ENCODE measurements around the gene CEP89.
"Not testable (repeated sequence)": the region's sequence is repeated elsewhere in the genome, so short reads cannot be mapped to it uniquely, and the experiment has no call there.

The CEP89 gene

DNA sequence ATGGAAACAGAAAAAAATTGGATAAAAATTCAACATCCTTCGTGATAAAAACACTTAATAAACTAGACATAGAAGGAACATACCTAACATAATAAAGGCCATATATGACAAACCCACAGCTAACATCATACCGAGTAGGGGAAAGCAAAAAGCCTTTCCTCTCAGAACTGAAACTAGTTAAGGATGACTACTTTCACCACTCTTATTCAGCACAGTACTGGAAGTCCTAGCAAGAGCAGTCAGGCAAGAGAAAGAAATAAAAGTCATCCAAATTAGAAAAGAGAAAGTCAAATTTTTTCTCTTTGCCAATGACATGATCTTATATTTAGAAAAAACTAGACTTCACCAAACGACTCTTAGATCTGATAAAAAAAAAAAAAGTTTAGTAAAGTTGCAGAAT lies 76.4 kb downstream of the CEP89 start:
- DNase-seq (ENCODE audit: low read depth, low spot score): no peak

DNA sequence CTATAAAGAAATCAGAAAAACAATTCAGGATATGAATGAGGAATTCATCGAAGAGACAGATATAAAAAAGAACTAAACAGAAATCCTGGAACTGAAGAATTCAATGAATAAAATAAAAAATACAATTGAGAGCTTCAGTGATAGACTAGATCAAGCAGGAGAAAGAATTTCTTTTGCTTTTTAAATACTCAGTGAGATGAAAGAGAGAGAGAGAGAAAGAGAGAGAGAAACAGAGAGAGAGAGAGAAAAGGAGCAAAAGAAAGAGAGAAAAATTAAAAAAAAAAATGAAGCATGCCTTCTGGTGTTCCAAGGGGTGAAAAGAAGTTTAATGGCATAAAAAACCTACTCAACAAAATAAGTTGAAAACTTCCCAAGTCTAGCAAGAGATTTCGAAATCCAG lies 80.1 kb downstream of the CEP89 start:
- DNase-seq (ENCODE audit: low read depth, low spot score): no peak

DNA sequence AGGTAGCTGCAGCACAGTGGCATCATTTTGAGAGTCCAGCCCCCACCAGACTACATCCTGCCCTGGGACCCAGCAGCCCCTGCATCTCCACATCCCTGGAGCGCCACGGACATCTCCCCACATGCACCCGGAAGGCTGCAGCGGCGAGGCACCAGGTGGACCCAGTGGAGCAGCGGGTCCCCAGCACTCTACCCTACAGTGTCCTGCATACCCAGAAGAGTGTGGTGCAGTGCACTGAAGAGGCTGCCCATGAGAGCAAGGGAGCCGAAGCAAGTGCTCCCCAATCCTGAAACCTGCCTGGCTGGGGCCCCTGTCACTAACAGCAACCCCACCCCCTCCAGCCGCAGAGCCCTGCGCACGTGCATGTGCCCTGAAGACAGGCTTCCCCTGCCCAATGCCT lies 80.9 kb downstream of the CEP89 start:
- DNase-seq (ENCODE audit: low read depth, low spot score): no peak

DNA sequence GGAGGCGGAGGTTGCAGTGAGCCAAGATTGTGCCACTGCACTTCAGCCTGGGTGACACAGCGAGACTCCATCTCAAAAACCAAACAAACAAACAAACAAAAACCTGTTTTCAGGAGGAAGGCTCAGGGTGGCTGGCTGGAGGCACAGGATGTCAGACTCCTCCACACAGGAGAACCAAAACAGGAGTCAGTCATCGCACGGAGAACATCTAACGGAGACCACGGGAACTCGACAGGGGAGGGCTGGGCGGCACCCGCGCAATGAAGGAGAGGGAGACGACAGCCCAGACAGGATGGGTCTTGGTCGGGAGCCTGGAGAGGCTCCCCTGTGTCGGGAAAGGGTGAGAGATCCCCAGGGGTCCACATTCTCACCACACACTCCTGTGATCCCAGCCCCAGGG lies 81.4 kb downstream of the CEP89 start:
- no peak for DNase-seq (ENCODE audit: low read depth, low spot score)

DNA sequence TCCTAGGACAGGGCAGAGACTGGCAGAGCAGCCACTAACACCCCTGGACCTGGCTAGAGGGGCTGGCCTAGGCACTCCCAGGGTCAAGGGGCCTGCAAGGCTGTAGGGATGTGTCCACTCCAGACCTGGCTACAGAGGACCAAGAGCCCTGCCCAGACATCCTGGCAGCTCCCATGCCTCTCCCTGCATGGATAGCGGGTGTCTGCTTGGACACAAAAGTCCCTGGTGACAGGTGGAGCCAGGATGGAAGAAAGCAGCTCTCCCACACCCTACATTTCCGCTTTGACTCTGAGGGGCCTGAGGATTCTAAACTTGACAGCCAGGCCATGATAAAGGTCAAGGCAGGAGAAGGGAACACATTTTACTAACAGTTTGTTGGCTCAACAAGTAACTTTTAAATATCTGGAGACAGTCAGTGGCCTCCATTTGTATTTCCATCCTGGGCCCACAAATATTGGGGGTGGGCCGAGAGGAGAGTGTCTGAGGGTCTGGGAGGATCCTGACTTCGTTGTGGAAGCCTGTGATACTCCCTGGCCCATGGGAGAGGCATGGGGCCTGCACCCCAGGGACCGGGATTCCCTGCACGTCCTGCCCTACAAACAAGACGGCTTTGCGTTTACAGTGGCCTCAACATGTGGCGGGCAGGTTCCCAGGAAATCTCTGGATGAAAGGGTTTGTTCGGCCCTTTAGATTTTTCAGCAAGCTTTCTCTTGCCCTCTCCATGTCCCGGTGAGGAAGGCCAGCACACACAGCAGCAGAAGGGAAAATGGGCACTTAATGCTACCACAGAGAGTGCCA lies 82.4 kb downstream of the CEP89 start:
- no peak for DNase-seq (ENCODE audit: low read depth, low spot score)

DNA sequence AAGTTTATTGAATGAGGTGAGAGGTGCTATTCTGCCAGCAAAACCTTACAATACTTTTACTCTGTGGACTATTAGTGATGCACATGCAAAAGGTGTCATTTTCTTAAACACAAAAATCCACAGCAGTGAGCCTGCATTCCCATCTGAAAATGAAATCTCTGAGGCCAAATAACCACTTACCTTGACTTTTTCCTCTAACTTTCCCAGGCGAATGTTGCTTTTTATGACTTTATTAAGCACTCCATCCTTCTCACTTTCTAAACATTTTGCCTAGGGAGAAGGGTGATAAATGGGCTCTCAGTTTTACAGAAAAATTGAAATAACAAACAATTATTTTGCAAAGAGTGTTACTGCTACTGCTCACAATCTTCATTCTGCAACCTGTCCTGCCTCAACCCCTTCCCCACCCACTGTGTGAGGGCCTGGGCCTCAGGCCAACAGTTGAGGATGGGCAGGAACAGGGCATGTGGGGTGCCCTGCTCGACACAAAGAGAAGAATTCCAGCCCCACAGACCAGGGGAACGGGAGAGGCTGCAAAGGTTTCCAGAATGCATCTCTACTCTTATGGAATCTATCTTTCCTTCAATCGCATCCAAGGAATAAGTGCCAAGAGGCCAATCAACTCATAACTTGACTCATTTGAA lies 84.1 kb downstream of the CEP89 start:
- no peak for DNase-seq (ENCODE audit: low read depth, low spot score)

DNA sequence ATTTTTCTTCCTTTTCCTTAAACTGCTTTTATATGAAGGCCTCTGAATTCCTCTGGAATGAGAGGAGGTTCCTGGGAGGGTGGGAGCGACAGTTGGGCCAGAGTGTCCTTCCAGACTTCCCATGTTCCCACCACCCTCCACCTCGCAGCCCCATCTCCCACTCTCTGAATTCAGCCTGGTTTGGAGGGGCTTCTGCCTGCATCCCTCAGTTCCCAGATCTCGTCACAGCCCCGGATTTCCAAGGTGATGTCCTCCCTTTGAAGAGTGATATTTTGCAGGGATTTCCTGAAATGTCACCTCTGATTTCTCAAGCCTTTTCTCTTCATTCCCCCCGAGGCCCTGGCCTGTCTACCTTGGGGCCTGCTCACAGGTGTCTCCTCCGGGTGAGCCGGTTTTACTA lies 85.5 kb downstream of the CEP89 start:
- no peak for DNase-seq (ENCODE audit: low read depth, low spot score)

DNA sequence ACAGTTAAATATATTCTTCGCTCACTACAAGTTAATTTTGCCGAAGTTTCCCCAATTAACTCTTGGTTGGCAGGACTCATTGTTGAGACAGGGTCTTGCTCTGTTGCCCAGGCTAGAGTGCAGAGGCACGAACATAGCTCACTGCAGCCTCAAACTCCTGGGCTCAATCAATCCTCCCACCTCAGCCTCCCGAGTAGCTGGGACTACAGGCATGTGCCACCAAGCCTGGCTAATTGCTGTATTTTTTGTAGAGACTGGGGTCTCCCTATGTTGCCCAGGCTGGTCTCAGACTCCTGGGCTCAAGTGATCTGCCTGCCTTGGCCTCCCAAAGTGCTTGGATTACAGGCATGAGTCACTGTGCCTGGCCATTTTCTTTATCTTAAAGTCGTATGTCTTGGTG lies 86.5 kb downstream of the CEP89 start:
- not testable (repeated sequence) for DNase-seq (ENCODE audit: low read depth, low spot score)

DNA sequence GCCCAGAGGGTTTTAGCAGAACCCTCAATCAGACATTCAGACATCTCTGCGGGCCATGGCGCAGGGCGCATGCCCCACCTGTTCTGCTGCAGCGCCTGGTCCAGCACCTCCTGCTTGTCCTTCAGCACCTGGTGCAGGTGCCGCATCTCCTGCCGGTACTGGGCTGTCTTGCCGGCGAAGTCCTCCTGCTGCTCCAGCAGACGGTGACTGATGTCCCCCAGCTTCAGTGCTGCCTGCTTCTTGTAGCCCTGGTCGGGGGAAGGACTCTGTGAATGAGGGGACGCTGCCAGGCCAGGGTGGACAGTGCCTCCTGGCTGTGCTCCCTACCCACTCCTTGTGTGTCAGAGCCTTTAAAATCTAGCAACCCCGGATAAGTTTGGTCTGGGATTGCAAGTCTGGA lies 90.0 kb downstream of the CEP89 start:
- DNase-seq (ENCODE audit: low read depth, low spot score): no peak

DNA sequence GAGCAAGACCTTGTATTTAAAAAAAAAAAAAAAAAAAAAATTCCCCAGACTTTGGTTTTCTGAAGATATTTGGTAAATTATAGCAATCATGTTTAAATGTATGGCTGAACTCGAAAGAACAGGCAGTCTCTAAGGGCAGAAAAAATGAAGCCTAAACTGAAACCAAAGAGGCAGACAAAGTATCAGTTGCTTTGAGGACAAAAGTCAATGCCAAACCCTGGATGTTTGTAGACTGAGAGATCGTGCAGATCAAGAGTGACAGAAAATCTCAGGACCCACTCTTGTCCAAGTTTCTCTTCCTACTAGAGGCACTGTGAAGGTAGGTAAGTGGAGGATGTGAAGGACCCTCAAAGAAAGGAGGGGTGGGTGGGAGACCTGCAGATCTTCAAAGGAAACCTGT lies 91.1 kb downstream of the CEP89 start:
- no peak for DNase-seq (ENCODE audit: low read depth, low spot score)

DNA sequence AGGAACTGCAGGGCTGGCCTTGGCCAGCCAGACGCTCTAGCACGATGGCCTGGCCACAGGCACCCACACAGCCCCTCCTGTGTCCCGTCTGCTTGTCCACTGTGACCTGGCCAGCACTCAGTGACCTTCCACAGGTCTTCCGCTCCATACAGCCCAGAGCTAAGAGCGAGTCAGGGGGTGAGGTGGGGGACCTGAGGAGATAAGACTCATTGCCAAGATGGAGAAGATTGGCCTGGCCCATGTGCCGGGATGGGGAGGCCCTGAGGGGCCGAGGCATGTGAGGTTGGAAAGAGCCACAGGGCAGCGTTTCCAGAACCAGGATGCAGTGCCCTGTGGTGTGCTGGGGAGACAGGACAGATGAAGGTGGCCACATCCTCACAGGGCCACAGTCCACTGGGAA lies 92.0 kb downstream of the CEP89 start:
- no peak for DNase-seq (ENCODE audit: low read depth, low spot score)

DNA sequence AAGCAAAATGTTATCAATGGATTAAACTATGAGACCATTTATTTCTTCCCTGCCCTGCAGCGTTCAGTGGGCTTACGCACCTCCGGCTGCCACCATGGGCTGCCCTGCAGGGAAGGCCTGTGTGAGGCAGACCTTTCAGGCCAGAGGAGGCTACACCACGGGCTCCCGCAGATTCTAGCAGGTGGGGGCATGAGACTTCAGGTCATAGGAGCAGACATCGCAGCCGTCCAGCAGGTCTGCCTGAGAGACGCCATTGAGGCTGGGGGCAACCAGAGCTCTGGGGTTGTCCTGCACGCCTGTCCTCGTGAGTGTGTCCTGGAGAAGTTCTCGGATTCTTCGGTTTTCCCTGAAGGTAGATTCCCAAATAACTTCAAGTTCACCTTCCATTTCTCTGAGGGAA lies 92.8 kb downstream of the CEP89 start:
- DNase-seq (ENCODE audit: low read depth, low spot score): no peak

DNA sequence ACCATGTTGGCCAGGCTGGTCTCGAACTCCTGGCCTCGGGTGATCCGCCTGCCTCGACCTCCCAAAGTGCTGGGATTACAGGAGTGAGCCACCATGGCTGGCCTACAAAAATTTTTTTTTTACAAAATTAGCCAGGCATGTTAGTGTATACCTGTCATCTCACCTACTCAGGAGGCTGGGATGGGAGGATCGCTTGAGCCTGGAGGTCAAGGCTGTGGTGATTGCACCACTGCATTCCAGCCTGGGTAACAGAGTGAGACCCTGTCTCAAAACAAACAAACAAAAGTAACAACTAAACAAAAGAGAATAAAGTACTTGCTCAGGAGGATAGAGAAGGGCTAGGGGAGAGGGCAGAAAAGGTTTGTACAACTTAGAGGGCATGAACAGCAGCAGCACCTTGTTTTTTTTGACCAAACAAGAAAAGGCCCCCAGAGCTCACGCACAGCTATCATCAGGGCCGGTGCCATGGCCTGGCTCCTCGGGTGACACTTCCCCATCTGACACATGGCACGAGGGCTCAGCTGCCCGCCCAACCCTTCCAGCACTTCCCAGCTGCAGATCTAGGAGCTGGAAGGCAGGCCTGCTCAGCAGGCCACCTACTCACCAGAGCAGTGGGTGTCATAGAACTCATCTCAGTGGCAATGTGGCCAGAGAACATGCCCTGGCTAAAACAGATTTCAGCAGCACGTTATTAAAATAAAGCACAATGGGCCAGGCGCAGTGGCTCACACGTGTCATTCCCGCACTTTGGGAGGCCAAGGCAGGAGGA lies 93.6 kb downstream of the CEP89 start:
- no peak for DNase-seq (ENCODE audit: low read depth, low spot score)

DNA sequence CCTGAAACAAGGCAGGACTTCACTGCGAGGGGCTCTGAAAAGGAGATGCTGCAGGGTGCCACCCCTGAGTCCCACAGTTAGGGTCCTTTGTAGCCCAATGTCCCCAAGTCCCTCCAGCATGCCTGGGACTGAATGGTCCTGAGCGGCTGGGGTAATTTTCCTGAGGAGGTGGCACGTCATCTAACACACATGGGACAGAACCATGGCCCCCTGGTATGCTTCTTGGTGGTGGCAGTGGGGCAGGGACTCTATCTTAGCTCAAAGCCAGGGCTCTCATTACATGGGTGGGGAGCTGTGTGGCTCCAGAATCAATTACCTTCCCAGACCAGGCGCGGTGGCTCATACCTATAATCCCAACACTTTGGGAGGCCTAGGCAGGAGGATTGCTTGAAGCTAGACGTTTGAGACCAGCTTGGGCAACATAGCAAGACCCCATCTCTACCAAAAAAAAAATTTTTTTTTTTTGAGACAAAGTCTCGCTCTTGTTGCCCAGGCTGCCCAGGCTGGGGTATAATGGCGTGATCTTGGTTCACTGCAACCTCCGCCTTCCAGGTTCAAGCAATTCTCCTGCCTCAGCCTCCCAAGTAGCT lies 94.3 kb downstream of the CEP89 start:
- DNase-seq (ENCODE audit: low read depth, low spot score): no peak

DNA sequence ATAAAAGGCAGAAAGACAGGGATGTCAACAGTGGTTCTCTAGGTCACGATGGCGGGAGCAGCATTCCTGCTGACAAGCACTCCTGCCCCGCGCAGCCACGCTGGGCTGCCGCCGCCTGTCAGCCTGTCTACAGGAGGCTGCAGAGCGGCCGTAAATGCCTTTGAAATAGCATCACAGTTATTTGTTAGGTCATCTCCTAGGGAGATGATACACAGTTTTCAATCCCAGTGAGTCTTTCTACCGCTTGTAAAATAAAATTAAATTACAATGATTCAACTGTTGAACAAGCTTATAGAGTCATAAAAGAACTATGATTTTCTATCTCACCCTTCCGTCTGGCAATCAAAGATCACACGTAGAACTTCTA lies 94.9 kb downstream of the CEP89 start:
- no peak for DNase-seq (ENCODE audit: low read depth, low spot score)

DNA sequence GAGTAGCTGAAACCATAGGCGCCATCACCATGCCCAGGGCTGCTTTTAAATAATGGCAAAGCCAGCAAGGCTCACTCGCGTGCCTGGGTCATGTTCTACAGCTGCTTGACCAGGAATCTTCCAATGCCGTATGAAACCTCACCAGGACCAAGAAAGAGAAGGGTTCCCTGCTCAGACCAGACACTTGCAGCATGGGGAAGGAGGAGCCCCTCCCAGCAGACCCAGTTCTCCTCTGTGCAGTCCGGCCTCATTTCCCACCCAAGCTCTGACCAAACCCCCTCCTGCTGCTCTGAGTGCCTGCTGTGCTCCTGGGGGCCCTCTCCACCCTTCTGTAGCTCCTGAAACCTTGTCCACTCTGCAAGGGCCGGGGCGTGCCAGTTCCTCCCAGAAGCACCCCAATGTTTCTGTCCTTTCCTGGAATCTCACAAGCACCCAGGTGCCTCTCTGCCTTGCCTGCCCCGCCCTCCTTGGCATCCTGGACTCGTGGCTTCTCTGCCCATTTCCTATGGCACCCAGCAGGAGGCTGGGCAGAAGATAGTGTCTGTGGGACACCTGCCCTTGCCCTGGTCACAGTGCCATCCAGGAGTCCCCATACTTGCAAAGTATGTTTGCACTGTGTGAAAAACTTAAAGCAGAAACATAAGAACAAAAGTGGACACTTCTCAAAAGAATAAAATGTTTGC lies 95.4 kb downstream of the CEP89 start:
- no peak for DNase-seq (ENCODE audit: low read depth, low spot score)

DNA sequence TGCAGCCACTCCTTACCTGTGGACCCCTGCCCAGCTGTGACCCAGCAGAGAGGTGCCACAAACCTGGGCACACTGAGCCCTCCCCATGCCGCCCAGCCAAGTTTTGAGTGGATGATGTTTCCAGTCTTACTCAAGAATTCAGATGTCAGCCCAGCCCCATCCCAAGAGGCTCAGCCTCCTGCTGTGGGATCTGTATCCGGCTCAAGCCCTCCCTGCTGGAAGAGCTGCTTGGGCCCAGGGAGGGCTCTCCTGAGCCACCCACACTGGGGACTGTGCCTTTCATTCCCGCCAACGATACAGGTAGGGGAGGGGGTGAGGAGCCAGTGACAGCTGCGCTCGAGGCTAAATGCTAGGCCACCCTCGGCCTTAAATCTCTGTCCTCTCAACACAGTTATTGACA lies 96.3 kb downstream of the CEP89 start:
- no peak for DNase-seq (ENCODE audit: low read depth, low spot score)

DNA sequence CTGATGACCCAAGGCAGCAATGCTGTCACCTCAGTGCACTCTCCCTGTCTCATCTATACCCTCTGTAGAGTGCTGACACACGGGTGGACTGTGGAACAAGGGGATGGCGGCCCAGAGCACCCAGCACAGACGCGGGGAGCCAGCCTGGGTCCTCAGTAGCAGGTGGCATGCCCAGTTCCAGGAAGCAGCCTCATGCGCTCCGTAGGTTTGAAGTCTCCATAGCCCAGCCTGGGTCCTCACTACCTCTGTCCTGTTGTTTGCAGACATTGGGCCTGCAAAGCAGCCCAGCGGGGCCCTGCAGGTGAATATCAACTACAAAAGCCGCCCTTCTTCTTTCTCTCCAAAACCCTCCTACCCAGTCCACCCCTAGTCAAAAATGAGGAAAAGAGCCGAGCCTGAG lies 97.2 kb downstream of the CEP89 start:
- no peak for DNase-seq (ENCODE audit: low read depth, low spot score)

DNA sequence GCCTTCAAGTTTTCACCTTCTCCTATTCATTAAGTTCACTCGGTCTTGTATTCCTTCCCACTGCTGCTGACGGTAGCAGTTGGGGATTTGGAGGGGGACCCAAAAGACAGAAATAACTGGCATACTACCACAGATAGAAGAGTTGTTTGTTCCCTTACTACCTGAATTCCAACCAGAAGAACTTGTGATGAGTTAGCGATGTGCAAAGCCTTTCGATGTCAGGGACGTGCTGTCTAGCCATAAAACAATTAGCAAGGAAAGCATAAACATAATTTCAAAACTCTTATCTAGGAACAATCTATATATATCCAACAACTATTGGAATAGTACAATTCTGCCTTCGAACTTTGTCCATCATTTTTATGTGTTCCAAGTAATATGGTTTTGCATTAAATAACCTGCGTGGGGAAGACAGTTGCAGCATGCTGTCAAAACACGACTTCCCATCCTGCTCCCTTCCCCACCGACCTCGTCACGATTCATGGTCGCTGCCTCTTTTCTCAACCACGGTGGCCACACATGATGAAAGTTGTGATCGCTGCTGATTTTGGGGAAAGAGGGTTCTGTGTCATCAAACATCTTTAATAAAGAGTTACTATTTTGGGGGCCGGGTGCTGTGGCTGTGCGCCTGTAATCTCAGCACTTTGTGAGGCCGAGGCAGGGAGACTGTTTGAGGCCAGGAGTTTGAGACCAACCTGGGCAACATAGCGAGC lies 98.4 kb downstream of the CEP89 start:
- no peak for DNase-seq (ENCODE audit: low read depth, low spot score)

DNA sequence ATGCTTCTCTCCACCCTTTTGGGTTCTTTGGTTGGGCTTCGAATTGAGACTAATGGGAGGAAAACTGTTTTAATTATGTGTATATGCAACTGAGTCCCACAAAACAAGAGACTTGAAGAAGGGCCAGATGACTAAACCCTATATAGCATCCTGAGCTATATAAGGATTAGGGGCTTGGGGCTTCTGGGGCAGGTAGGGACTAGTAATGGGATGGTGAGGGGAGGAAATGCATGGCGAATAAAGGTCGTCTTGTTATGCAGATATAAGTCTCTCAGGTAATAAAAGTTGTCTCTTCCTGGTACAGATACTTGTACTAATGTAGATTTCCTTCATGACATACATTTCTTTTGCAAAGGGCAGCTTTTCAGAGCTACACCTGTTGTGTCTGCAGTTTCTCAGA lies 99.4 kb downstream of the CEP89 start:
- no peak for DNase-seq (ENCODE audit: low read depth, low spot score)

DNA sequence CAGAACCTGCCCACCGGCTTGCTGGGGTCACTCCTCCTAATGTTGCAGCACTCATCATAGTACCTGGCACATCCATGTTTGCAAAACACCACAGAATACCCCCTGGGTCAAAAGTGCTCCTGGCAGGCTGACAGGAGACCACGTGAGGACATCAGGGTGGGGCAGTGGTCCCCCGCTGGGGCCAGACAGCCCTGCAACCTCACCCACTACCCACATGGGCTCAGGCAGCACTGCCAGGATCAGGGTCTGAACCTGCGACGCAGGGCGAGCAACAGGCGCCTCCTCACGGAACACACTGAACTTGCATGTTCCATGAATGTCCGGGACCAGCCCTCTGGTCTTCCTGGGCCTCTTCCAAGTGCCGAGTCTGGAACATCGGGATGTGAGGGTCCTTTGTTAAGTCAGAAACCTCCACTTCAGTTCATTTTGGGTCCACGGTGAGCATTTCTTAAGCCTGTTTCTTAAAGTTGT lies 100.7 kb downstream of the CEP89 start:
- no peak for DNase-seq (ENCODE audit: low read depth, low spot score)
